ENCODE data around the gene STARD9.
A peak's percentile ranks its signal among the peaks of the same experiment; 100 is the strongest.
"Not testable (repeated sequence)": the region's sequence is repeated elsewhere in the genome, so short reads cannot be mapped to it uniquely, and the experiment has no call there.

The STARD9 gene

GRCh38 chr15:42640109-42640508 is 64.7 kb downstream of the STARD9 start:
- Mint-ChIP-seq H3K27ac (no peak overlapping the region), H3K9me3 (no peaks in the 10 kb centered on the region), H3K27me3 (no peaks in the 10 kb centered on the region), H3K4me1 (ENCODE audit: low read depth) (no peaks in the 10 kb centered on the region), H3K36me3 (ENCODE audit: low read depth) (peaks cover 8% of the 10 kb centered on the region), H3K4me3 (no peak overlapping the region)

GRCh38 chr15:42650208-42651066 is 75.0 kb downstream of the STARD9 start:
- no peaks in the 10 kb centered on the region for H3K36me3 Mint-ChIP-seq (ENCODE audit: low read depth)
- peak overlapping the region; percentile 73 for H3K27ac Mint-ChIP-seq
- no peaks in the 10 kb centered on the region for H3K9me3 Mint-ChIP-seq
- H3K4me3 Mint-ChIP-seq = no peak overlapping the region
- H3K27me3 Mint-ChIP-seq = no peaks in the 10 kb centered on the region
- peaks cover 7% of the 10 kb centered on the region for H3K4me1 Mint-ChIP-seq (ENCODE audit: low read depth)

- no peaks in the 10 kb centered on the region for H3K27me3 Mint-ChIP-seq
- no peaks in the 10 kb centered on the region for H3K4me1 Mint-ChIP-seq (ENCODE audit: low read depth)
- no peak overlapping the region for H3K4me3 Mint-ChIP-seq
- no peaks in the 10 kb centered on the region for H3K9me3 Mint-ChIP-seq
- peaks cover 12% of the 10 kb centered on the region for H3K36me3 Mint-ChIP-seq (ENCODE audit: low read depth)
- H3K27ac Mint-ChIP-seq = no peak overlapping the region
These were observed 90.4 kb downstream of the STARD9 start for GRCh38 chr15:42665827-42666226.

GRCh38 chr15:42667855-42668254 is 92.4 kb downstream of the STARD9 start:
- Mint-ChIP-seq H3K4me1 (ENCODE audit: low read depth) (no peaks in the 10 kb centered on the region), H3K4me3 (no peak overlapping the region), H3K9me3 (no peaks in the 10 kb centered on the region), H3K27ac (no peak overlapping the region), H3K27me3 (no peaks in the 10 kb centered on the region), H3K36me3 (ENCODE audit: low read depth) (peaks cover 12% of the 10 kb centered on the region)

- Mint-ChIP-seq H3K36me3 (ENCODE audit: low read depth) (peaks cover 15% of the 10 kb centered on the region), H3K4me3 (no peak overlapping the region), H3K27me3 (no peaks in the 10 kb centered on the region), H3K9me3 (no peaks in the 10 kb centered on the region), H3K27ac (no peak overlapping the region), H3K4me1 (ENCODE audit: low read depth) (no peaks in the 10 kb centered on the region)
These were observed 95.0 kb downstream of the STARD9 start for GRCh38 chr15:42670451-42670850.

GRCh38 chr15:42672444-42672843 is 97.0 kb downstream of the STARD9 start:
- H3K9me3 Mint-ChIP-seq = no peaks in the 10 kb centered on the region
- no peak overlapping the region for H3K4me3 Mint-ChIP-seq
- no peaks in the 10 kb centered on the region for H3K4me1 Mint-ChIP-seq (ENCODE audit: low read depth)
- no peak overlapping the region for H3K27ac Mint-ChIP-seq
- peaks cover 8% of the 10 kb centered on the region for H3K36me3 Mint-ChIP-seq (ENCODE audit: low read depth)
- H3K27me3 Mint-ChIP-seq = no peaks in the 10 kb centered on the region

GRCh38 chr15:42674472-42674871 is 99.1 kb downstream of the STARD9 start:
- H3K9me3 Mint-ChIP-seq = no peaks in the 10 kb centered on the region
- H3K27ac Mint-ChIP-seq = no peak overlapping the region
- no peaks in the 10 kb centered on the region for H3K4me1 Mint-ChIP-seq (ENCODE audit: low read depth)
- H3K4me3 Mint-ChIP-seq = no peak overlapping the region
- H3K36me3 Mint-ChIP-seq (ENCODE audit: low read depth) = peaks cover 8% of the 10 kb centered on the region
- H3K27me3 Mint-ChIP-seq = no peaks in the 10 kb centered on the region

GRCh38 chr15:42675021-42675420 is 99.6 kb downstream of the STARD9 start:
- H3K27ac Mint-ChIP-seq = no peak overlapping the region
- peaks cover 4% of the 10 kb centered on the region for H3K4me1 Mint-ChIP-seq (ENCODE audit: low read depth)

GRCh38 chr15:42679285-42680141 is 104.1 kb downstream of the STARD9 start:
- H3K36me3 Mint-ChIP-seq (ENCODE audit: low read depth) = peaks cover 19% of the 10 kb centered on the region
- no peak overlapping the region for H3K4me3 Mint-ChIP-seq
- H3K27ac Mint-ChIP-seq = no peak overlapping the region
- H3K9me3 Mint-ChIP-seq = no peaks in the 10 kb centered on the region
- H3K4me1 Mint-ChIP-seq (ENCODE audit: low read depth) = peaks cover 5% of the 10 kb centered on the region
- no peaks in the 10 kb centered on the region for H3K27me3 Mint-ChIP-seq

More at GRCh38 chr15:42675021-42675420, 99.6 kb downstream of the STARD9 start:
- Mint-ChIP-seq H3K27me3 (no peaks in the 10 kb centered on the region), H3K36me3 (ENCODE audit: low read depth) (peaks cover 8% of the 10 kb centered on the region), H3K9me3 (no peaks in the 10 kb centered on the region), H3K4me3 (no peak overlapping the region)

GRCh38 chr15:42680142-42680482 is 104.7 kb downstream of the STARD9 start:
- H3K27me3 Mint-ChIP-seq; H3K27ac Mint-ChIP-seq; H3K4me3 Mint-ChIP-seq; H3K9me3 Mint-ChIP-seq; H3K4me1 Mint-ChIP-seq (ENCODE audit: low read depth): not testable (repeated sequence)
- H3K36me3 Mint-ChIP-seq (ENCODE audit: low read depth) = peaks cover 15% of the 10 kb centered on the region

GRCh38 chr15:42681119-42681518 is 105.7 kb downstream of the STARD9 start:
- H3K4me1 Mint-ChIP-seq (ENCODE audit: low read depth) = peaks cover 5% of the 10 kb centered on the region
- H3K4me3 Mint-ChIP-seq = no peak overlapping the region
- no peak overlapping the region for H3K27ac Mint-ChIP-seq
- peaks cover 11% of the 10 kb centered on the region for H3K36me3 Mint-ChIP-seq (ENCODE audit: low read depth)
- H3K27me3 Mint-ChIP-seq = no peaks in the 10 kb centered on the region
- H3K9me3 Mint-ChIP-seq = no peaks in the 10 kb centered on the region

- peaks cover 6% of the 10 kb centered on the region for H3K4me1 Mint-ChIP-seq (ENCODE audit: low read depth)
- no peaks in the 10 kb centered on the region for H3K9me3 Mint-ChIP-seq
- H3K36me3 Mint-ChIP-seq (ENCODE audit: low read depth) = peaks cover 13% of the 10 kb centered on the region
- H3K27me3 Mint-ChIP-seq = no peaks in the 10 kb centered on the region
- no peak overlapping the region for H3K27ac Mint-ChIP-seq
- no peak overlapping the region for H3K4me3 Mint-ChIP-seq
These were observed 110.9 kb downstream of the STARD9 start for GRCh38 chr15:42686281-42686680.

- H3K27me3 Mint-ChIP-seq = no peaks in the 10 kb centered on the region
- H3K36me3 Mint-ChIP-seq (ENCODE audit: low read depth) = peaks cover 9% of the 10 kb centered on the region
- H3K27ac Mint-ChIP-seq = no peak overlapping the region
- peaks cover 10% of the 10 kb centered on the region for H3K4me1 Mint-ChIP-seq (ENCODE audit: low read depth)
- H3K9me3 Mint-ChIP-seq = no peaks in the 10 kb centered on the region
- no peak overlapping the region for H3K4me3 Mint-ChIP-seq
These were observed 112.3 kb downstream of the STARD9 start for GRCh38 chr15:42687740-42688139.

GRCh38 chr15:42688301-42688700 is 112.9 kb downstream of the STARD9 start:
- Mint-ChIP-seq H3K27ac (no peak overlapping the region), H3K9me3 (no peaks in the 10 kb centered on the region), H3K27me3 (no peaks in the 10 kb centered on the region), H3K36me3 (ENCODE audit: low read depth) (peaks cover 9% of the 10 kb centered on the region), H3K4me1 (ENCODE audit: low read depth) (peaks cover 10% of the 10 kb centered on the region), H3K4me3 (no peak overlapping the region)

GRCh38 chr15:42691308-42691707 is 115.9 kb downstream of the STARD9 start:
- H3K36me3 Mint-ChIP-seq (ENCODE audit: low read depth) = peaks cover 2% of the 10 kb centered on the region
- H3K9me3 Mint-ChIP-seq = no peaks in the 10 kb centered on the region
- peaks cover 10% of the 10 kb centered on the region for H3K4me1 Mint-ChIP-seq (ENCODE audit: low read depth)
- H3K27me3 Mint-ChIP-seq = no peaks in the 10 kb centered on the region
- no peak overlapping the region for H3K4me3 Mint-ChIP-seq
- peak overlapping the region; percentile 33 for H3K27ac Mint-ChIP-seq

Data from stimulated activated naive CD8-positive, alpha-beta T cell treated with anti-CD3 and anti-CD28 coated beads, Interleukin-15, Interleukin-2, amounts not matched to agents 100 ng/mL and 50 ng/mL, for 24 hours (primary cell).